Mucosa of descending colon (tissue), 3 donors: ENCODE data around the gene SPAG9. TPM values are rescaled to one million over a fixed set of nuclear protein-coding genes. Genes with fewer than 3 reads are reported as not detected.

Experiments
- ATAC-seq: fragments of 200-7000 bp; cut with Tn5 transposase; one replicate; pipeline ENCODE4 v1.9.1; 2020; ENCODE audit warnings: mild to moderate bottlenecking, moderate library complexity
- DNase-seq, 3 donors: peaks; one replicate each; pipeline ENCODE4 v3.0.0-alpha.2; 2020
- H3K36me3 ChIP-seq: fragments of 200-600 bp; one replicate; pipeline ENCODE4 v1.8.0; 2021; ENCODE audit warnings: low read depth, mild to moderate bottlenecking
- H3K4me1 ChIP-seq: fragments of 200-600 bp; one replicate; pipeline ENCODE4 v1.8.0; 2021; ENCODE audit warnings: low read depth, mild to moderate bottlenecking
- H3K4me3 ChIP-seq: fragments of 200-600 bp; one replicate; pipeline ENCODE4 v1.8.0; 2021; ENCODE audit warnings: mild to moderate bottlenecking
- H3K9me3 ChIP-seq: fragments of 200-600 bp; one replicate; pipeline ENCODE4 v1.8.0; 2021; ENCODE audit warnings: mild to moderate bottlenecking
- CTCF ChIP-seq: fragments of 200-600 bp; IDR thresholded peaks from one replicate; pipeline ENCODE4 v1.8.0; 2022; ENCODE audit warnings: antibody characterized with exemption, mild to moderate bottlenecking
- intact Hi-C, 2 donors: fragments of 100-400 bp; cut with DNase I in 1 of 2; cut with micrococcal nuclease in 1 of 2; formaldehyde crosslinking; loops; one replicate each; pipeline versions ENCODE4 v1.11.0 to v1.11.1; 2022; cut with DNase I, micrococcal nuclease
- total RNA-seq, 3 donors: library from RNA; stranded (reverse); fragmentation: NEBNext Ultra II Directional in 2 of 3; extraction: Animal tissue kit (Norgen Biotek cat#: 25700) in 2 of 3; gene quantifications; one replicate each; pipeline versions ENCODE4 v1.2.1 to v1.2.4, GENCODE V29; 2021 to 2023
- donor health status: DM: no; HTN: no; CAD: no; lungs with moderate emphysema.
- donor health status: DM: no; HTN: no; CAD: no.
- donor health status: DM: no; HTN: yes; CAD: no.

SPAG9 gene
- total RNA-seq, 3 donors from 2014 or later: 64.1 to 96.7 (median 79.8) TPM

GRCh38 chr17:51006601-51007000 lies 114.1 kb downstream of the SPAG9 start:
- intact Hi-C loops: loop anchor here in 1 of 2 donors (10.0 kb wide), 1 partner anchor 148 kb away; the partner anchor contains the start of gene NME1
- Histone ChIP-seq H3K36me3 (no peaks in the 10 kb centered on the region), H3K9me3 (no peaks in the 10 kb centered on the region), H3K4me1 (no peaks in the 10 kb centered on the region), H3K4me3 (no peak overlapping the region)
- no peak for DNase-seq
- no peak for TF ChIP-seq CTCF
- no peak for ATAC-seq

GRCh38 chr17:51005768-51006167 lies 114.9 kb downstream of the SPAG9 start:
- no peak for DNase-seq
- no peak for TF ChIP-seq CTCF
- Histone ChIP-seq H3K4me1 (no peaks in the 10 kb centered on the region), H3K4me3 (no peak overlapping the region), H3K9me3 (no peaks in the 10 kb centered on the region), H3K36me3 (no peaks in the 10 kb centered on the region)
- intact Hi-C loops: loop anchor here in 1 of 2 donors (10.0 kb wide), 1 partner anchor 149 kb away; the partner anchor contains the start of gene NME1
- ATAC-seq: no peak

DNA sequence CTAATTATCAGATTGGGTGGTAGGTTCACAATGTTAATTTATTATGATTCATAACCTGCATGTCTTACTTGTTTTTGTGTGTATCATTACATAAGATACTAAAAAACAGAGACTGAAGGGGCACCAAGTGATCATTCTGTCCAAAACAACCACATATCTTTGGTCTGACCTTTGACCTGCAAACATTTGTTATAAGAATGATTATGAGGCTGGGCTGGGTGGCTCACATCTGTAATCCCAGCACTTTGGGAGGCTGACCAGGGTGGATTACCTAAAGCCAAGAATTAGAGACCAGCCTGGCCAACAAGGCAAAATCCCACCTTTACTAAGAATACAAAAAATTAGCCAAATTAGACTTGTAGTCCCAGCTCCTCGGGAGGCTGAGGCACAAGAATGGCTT lies 116.4 kb downstream of the SPAG9 start:
- Histone ChIP-seq H3K4me3 (no peak overlapping the region), H3K36me3 (no peaks in the 10 kb centered on the region), H3K9me3 (no peaks in the 10 kb centered on the region), H3K4me1 (no peaks in the 10 kb centered on the region)
- no peak for ATAC-seq
- intact Hi-C loops: loop anchor here in 1 of 2 donors (10.0 kb wide), 1 partner anchor 151 kb away; the partner anchor contains the start of gene NME1
- no peak for DNase-seq
- TF ChIP-seq CTCF: no peak

- Histone ChIP-seq H3K4me1 (no peaks in the 10 kb centered on the region), H3K36me3 (no peaks in the 10 kb centered on the region), H3K4me3 (no peak overlapping the region), H3K9me3 (no peaks in the 10 kb centered on the region)
- intact Hi-C loops: loop anchor here (2.0 to 10.0 kb wide), 2 partner anchors 152 to 154 kb away; partner anchors contain the start of gene NME1 (in 2 of the 2)
- peak; percentile 69 for ATAC-seq
- DNase-seq: peak in 1 of 3 donors; percentile 63
- TF ChIP-seq CTCF: no peak
Observed at GRCh38 chr17:51000835-51001638, 119.6 kb downstream of the SPAG9 start.

- no peaks in the 10 kb centered on the region for H3K36me3 ChIP-seq
- no peak overlapping the region for H3K4me3 ChIP-seq
- H3K9me3 ChIP-seq: no peaks in the 10 kb centered on the region
- no peaks in the 10 kb centered on the region for H3K4me1 ChIP-seq
- DNase-seq (no peak), ATAC-seq (no peak)
- no peak for TF ChIP-seq CTCF
- intact Hi-C loops: no loop called here
Observed at GRCh38 chr17:50995668-50996067, 125.0 kb downstream of the SPAG9 start.
